DMS114 treated with DMSO at 0.1 percent for 48 hours (cell line): ENCODE data around the gene BTNL9.
A peak's percentile ranks its signal among the peaks of the same experiment; 100 is the strongest.
"Not testable (repeated sequence)": the region's sequence is repeated elsewhere in the genome, so short reads cannot be mapped to it uniquely, and the experiment has no call there.

Source experiments
- DNase-seq: peaks from one replicate; lab custom pipeline; 2025; ENCODE audit not compliant: unreplicated experiment; lab: John Stamatoyannopoulos, UW

The BTNL9 gene

GRCh38 chr5:181039931-181040630 lies at the start of gene BTNL9:
BTNL9 (plus strand) TSS chr5:181040266; CDS start chr5:181045490, 5,224 bp downstream.
- no peak for DNase-seq

DNA sequence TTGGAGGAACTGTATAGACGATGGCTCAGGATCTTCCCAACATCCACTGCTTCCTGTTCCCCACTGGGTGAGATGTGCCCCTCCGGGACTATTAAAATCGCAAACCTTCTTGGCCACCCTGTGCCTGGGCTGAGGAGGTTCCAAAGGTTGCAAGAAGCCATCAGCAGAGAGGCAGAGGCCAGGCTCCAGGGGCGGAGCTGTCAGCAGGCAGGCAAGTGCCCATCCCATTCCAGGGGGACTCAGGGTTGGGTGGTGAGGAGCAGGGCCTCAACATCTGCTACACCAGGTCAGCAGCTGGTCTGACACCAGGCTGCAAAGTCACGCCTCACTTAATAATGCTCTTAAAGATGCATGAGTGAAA lies 49.2 kb upstream of the BTNL9 start:
- no peak for DNase-seq

- DNase-seq: no peak
Observed at GRCh38 chr5:181001947-181002346, 38.1 kb upstream of the BTNL9 start.

DNA sequence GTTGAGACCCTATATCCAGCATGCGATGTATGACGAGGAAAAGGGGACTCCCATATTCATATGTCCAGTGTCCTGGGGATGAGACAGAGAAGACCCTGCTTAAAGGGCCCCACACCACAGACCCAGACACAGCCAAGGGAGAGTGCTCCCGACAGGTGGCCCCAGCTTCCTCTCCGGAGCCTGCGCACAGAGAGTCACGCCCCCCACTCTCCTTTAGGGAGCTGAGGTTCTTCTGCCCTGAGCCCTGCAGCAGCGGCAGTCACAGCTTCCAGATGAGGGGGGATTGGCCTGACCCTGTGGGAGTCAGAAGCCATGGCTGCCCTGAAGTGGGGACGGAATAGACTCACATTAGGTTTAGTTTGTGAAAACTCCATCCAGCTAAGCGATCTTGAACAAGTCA lies 34.3 kb upstream of the BTNL9 start:
- DNase-seq: no peak

DNA sequence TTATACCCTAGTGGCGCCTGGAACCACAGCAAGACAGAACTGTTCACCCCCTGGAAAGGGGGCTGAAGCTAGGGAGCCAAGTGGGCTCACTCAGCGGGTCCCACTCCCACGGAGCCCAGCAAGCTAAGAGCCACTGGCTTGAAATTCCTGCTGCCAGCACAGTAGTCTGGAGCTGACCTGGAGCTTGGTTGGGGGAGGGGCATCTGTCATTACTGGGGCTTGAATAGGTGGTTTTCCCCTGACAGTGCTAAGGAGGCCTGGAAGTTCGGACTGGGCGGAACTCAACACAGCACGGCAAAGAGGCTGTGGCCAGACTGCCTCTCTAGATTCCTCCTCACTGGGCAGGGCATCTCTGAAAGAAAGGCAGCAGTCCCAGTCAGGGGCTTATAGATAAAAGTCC lies 31.9 kb upstream of the BTNL9 start:
- DNase-seq: no peak

DNA sequence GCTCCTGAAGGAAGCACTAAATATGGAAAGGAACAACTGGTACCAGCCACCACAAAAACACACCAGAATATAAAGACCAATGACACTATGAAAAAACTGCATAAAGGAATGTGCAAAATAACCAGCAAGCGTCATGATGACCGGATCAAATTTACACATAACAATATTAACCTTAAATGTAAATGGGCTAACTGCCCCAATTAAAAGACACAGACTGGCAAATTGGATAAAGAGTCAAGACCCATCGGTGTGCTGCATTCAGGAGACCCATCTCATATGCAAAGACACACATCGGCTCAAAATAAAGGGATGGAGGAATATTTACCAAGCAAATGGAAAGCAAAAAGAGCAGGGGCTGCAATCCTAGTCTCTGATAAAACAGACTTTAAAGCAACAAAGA lies 30.0 kb upstream of the BTNL9 start:
- not testable (repeated sequence) for DNase-seq

- not testable (repeated sequence) for DNase-seq
Observed at GRCh38 chr5:181014654-181015053, 25.4 kb upstream of the BTNL9 start.

DNA sequence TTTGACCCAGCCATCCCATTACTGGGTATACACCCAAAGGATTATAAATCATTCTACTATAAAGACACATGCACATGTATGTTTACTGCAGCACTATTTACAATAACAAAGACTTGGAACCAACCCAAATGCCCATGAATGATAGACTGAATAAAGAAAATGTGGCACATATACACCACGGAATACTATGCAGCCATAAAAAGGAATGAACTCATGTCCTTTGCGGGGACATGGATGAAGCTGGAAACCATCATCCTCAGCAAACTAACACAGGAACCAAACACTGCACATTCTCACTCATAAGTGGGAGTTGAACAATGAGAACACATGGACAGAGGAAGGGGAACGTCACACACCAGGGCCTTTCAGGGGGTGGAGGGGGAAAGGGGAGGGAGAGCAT lies 22.6 kb upstream of the BTNL9 start:
- not testable (repeated sequence) for DNase-seq

GRCh38 chr5:181020688-181021087 lies 19.4 kb upstream of the BTNL9 start:
- no peak for DNase-seq

- DNase-seq: no peak
Observed at GRCh38 chr5:181024245-181025064, 15.6 kb upstream of the BTNL9 start.

GRCh38 chr5:181027452-181028031 lies 12.5 kb upstream of the BTNL9 start:
- DNase-seq: no peak

- DNase-seq: peak; percentile 50
Observed at GRCh38 chr5:181028032-181028819, 11.8 kb upstream of the BTNL9 start.

- no peak for DNase-seq
Observed at GRCh38 chr5:181031716-181032115, 8.3 kb upstream of the BTNL9 start.

DNA sequence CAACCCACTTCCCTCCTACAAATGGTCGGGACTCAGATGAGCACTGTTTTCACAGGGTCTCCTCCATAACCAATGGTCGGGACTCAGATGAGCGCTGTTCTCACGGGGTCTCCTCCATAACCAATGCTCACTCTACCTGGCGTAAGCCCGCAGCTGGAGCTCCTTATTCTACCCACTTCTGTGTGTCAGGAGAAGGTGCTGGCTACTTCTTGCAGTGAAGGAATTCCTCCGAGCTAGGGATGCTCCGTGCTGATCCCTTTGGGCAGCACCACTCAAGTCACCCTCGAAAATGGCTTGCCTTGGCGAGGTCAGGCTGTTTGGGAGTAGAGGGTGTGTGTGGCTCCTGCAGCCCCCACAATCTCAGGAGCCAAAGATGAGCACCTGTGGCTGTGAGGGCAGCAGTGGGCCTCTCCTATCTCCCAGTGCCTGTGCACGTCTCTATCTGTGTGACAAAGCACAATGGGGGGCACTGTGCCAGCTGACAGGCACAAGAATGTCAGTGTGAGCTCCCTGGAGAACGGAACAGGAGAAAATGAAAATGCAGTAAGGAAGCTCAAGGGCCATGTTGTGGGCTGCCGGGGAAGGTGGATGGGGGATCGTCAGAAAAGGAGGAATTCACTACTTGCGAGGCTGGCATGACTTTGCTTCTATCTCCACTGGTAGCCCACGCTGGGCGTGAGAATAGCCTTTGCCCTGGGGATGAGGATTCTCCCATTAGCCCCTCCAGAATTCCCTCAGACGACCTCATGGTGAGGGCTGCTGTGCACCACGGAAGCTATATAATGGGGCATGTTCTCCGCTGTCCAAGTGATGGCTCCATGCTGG lies 3.9 kb upstream of the BTNL9 start:
- DNase-seq: no peak

- no peak for DNase-seq
Observed at GRCh38 chr5:181036816-181037364, 3.2 kb upstream of the BTNL9 start.

- no peak for DNase-seq
Observed at GRCh38 chr5:181037365-181037861, 2.7 kb upstream of the BTNL9 start.

- DNase-seq: no peak
Observed at GRCh38 chr5:181039471-181039870, 595 bp upstream of the BTNL9 start.

DNA sequence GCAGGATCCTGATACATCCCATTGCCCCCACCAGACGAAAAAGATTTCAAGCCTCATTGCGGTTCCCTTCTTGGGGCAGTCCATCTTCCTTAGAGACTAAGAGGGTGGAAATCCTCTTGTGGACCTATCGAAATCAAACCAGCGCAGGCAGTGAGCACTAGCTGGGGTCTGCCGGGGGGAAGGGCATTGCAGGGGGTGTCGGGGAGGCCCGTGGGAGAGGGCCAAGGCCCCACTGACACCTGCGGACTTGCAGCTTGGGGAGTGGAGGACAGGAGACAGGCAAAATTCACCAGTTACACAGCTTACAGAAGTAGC lies 522 bp downstream of the BTNL9 start:
- DNase-seq: no peak

- DNase-seq: no peak
Observed at GRCh38 chr5:181041043-181041442, 977 bp downstream of the BTNL9 start.

DNA sequence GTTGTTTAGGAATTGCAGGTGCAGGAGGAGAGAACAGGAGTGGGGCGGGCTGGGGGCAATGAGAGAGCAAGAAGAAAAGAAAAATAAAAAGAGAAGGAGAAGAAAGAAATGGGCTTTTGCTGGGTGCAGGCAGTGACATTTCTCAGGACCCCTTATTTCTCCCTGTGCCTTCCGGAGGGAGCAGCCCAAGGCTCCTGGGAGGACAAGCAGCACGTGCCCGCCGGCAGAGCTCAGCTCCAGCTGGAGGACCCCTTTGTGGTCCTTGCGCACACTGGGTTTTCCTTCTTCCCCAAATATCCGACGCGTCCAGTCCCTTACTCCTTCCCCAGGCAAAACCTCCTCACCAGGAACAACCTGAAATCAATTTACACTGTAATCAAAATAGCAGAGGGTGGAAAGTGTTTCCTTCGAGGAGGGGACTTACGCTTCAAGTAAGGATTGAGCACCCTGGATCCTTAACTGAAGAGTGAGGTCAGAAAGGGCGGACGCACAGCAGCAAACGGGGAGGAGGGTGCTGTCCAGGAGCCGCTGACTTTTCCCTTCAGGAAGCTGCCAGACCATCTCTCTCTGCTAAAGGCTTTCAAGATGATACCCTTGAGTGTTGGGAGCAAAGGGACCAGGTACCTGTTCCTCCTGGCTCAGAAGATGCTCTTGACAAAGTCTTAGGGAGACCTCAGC lies 2.1 kb downstream of the BTNL9 start:
- no peak for DNase-seq
